RWPE1 (cell line): ENCODE results near the gene PI4KA.

ENCODE experiments used
- CTCF ChIA-PET: fragments of 350-600 bp; sonication (Branson Sonifier 250); formaldehyde crosslinking; extraction: SDS; loops from one replicate; lab custom pipeline; 2021; lab: Yijun Ruan, JAX
- POLR2A ChIA-PET: fragments of 400-600 bp; formaldehyde crosslinking; extraction: SDS; loops from one replicate; lab custom pipeline; 2020; ENCODE audit warnings: antibody characterized with exemption; ENCODE audit not compliant: low non-redundant PET; lab: Yijun Ruan, JAX
- DNase-seq: peaks from one replicate; pipeline ENCODE4 v3.0.0; 2012; ENCODE audit warnings: low spot score
- H3K27ac ChIP-seq: fragments of 450-650 bp; 2 replicates; pipeline ENCODE4 v1.5.1; 2017
- TF ChIP-seq, protein P1 (sequence below): fragments of 450-650 bp; conservative IDR thresholded peaks from 2 replicates; pipeline ENCODE4 v1.5.1; 2017; ENCODE audit warnings: low read depth, mild to moderate bottlenecking

PI4KA gene

DNA sequence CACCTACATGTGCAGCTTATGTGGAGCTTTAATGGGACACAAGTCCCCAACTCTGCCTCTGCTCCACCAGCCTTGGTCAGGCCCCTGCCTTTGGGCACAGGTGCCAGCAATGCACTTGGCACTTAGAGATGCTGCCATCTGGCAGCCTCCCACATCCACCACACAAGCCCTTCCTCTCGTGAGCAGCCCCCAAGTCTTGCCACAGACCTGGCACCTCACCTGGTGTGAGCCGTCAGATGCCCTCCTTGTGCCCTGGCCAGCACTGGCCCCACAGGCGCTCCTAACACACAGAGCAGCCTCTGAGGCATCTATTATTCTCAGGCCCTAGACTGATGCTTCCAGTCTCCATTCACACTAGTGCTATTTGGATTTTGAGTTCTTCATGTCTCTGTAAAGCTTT, 109.2 kb downstream of the PI4KA start:
- ChIA-PET CTCF (no interaction called here), POLR2A (no interaction called here)
- TF ChIP-seq, protein P1, sequence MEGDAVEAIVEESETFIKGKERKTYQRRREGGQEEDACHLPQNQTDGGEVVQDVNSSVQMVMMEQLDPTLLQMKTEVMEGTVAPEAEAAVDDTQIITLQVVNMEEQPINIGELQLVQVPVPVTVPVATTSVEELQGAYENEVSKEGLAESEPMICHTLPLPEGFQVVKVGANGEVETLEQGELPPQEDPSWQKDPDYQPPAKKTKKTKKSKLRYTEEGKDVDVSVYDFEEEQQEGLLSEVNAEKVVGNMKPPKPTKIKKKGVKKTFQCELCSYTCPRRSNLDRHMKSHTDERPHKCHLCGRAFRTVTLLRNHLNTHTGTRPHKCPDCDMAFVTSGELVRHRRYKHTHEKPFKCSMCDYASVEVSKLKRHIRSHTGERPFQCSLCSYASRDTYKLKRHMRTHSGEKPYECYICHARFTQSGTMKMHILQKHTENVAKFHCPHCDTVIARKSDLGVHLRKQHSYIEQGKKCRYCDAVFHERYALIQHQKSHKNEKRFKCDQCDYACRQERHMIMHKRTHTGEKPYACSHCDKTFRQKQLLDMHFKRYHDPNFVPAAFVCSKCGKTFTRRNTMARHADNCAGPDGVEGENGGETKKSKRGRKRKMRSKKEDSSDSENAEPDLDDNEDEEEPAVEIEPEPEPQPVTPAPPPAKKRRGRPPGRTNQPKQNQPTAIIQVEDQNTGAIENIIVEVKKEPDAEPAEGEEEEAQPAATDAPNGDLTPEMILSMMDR = no peak
- no peak for DNase-seq
- H3K27ac ChIP-seq = no peak overlapping the region

DNA sequence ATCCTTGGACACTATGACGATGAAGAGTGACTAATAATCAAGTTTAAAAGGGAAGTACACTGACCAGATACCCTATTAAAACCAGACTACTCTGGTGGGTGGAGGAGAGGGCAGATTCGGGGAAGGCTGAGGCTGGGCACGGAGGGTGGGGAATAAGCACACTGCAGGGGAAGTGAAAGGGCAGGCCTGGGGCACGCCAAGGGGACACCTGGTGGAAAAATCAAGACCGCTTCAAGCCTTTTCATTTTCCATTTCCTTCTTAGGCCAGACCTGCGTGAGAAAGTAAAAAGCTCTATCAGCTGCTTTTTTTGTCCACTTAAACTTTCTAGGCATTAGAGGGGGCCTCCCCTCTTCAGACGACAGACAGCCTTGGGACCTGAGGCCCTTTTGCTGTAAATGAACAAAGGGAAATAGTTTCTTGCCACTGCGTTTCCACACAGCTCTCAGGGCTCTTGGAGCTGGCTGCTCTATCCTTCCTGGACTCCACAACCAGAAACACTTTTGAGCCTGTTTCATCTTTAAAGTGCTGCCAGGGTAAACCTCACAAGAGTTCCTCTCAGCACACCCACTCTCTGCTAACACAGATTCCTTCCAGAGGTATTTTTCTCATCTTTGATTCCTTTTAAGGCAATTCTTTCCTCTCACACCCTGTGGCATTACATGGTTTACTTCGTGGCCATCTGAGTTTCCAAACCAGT, 109.7 kb downstream of the PI4KA start:
- POLR2A ChIA-PET = no interaction called here
- TF ChIP-seq, protein P1 = no peak
- CTCF ChIA-PET = no interaction called here
- no peak for DNase-seq
- H3K27ac ChIP-seq = no peak overlapping the region

DNA sequence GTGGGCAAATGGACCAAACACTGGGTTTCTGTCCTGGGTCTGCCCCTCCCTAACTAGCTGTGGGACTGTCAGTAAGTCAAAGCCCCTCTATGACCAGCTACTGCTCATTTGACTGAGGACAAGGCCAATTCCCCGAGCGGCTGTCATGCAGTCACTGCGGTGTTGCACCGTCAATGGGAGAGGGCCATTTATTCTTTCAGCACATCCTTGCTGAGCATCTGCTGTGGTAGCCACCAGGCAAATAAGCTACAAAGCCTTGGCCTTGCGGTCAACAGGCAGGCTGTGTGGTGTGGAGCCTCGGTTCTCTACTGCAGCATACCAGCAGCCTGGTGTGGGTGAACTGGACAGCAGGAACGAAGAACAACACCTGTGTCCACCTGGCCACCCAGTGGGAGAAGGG, 110.5 kb downstream of the PI4KA start:
- DNase-seq = no peak
- H3K27ac ChIP-seq = no peak overlapping the region
- TF ChIP-seq, protein P1 = no peak
- ChIA-PET POLR2A (no interaction called here), CTCF (no interaction called here)

DNA sequence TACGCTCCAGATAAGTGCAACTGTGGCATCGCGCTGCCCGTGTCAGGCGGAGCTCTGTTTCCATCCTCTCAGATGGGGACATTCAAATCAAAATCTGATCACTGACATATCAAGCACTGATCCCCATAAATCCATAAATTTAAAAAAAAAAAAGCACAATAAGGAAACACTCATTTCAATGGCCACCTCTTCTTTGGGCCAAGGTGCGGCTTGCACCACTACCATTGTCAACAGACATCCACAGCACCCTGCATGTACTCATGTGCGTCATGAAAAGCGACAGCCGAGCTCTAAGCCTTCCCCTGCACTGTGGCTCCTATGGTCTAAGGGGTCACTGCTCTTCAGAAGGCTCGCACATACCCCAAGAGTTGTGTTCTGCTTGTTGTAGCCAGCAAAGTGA, 111.4 kb downstream of the PI4KA start:
- ChIA-PET CTCF (no interaction called here), POLR2A (no interaction called here)
- TF ChIP-seq, protein P1 = no peak
- DNase-seq = no peak
- no peak overlapping the region for H3K27ac ChIP-seq

DNA sequence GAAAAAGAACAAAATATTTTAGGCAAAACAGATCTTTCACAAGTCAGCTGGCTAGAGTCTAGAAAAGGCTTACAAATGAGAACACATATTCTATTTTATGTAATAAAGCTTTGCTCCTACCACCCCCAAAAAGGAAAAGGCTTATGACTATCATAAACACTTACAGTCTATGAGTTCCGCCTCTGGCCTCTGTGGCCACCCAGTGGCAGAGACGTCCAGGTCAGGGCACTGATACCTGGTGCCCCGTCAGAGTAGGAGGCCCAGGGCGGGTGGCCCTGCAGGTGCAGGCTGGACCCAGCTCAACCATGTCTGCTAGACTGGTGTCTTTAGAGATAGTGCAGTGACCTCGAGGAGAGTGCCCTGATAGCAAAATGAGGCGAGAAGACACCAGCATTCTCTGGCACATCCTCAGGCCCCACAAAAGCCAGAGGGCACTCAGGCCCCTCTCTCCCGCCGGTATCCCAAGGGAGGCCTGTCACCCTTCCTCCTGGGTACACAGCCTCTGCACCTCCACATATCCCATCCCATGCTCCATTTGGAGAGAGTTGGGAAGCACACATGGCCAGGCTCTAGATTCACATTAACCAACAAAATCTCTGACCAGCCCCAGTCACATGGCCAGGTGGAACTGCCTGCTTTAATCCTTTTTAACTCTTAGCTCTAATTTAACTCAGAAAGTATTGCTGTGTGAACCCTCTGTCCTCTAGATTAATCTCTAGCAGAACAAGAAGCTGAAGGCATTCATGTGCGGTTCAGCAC, 112.0 kb downstream of the PI4KA start:
- no peak for DNase-seq
- ChIA-PET CTCF (interaction anchor here (0.7 kb wide), 1 partner anchor 226 kb away, joined by 3 read pairs; no protein-coding TSS in a partner anchor), POLR2A (no interaction called here)
- H3K27ac ChIP-seq = no peak overlapping the region
- TF ChIP-seq, protein P1 = no peak

DNA sequence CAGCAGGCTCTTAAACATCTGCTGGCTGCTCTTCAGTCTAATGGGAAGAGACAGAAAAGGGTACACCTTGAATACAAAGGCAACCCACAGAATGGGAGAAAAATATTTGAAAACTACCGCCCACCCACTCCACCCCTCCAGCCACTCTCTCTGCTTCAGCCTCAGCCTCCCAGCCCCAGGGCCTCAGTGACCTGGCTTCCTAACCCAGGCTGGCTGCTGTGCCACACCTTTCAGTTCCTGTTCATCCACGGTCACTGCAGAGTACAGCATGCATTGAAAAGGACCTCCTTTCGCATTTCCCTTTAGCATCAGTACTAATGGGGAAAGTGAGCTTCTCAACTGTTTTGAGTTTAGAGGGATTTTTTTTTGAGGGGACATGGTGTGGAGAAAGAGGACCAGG, 113.5 kb downstream of the PI4KA start:
- TF ChIP-seq, protein P1 = no peak
- CTCF ChIA-PET = no interaction called here
- POLR2A ChIA-PET = no interaction called here
- no peak for DNase-seq
- no peak overlapping the region for H3K27ac ChIP-seq
